ENCODE results near the gene JOSD2.

JOSD2 gene

GRCh38 chr19:50493171-50493570, 17.8 kb downstream of the JOSD2 start:
- DNase-seq = no peak

DNA sequence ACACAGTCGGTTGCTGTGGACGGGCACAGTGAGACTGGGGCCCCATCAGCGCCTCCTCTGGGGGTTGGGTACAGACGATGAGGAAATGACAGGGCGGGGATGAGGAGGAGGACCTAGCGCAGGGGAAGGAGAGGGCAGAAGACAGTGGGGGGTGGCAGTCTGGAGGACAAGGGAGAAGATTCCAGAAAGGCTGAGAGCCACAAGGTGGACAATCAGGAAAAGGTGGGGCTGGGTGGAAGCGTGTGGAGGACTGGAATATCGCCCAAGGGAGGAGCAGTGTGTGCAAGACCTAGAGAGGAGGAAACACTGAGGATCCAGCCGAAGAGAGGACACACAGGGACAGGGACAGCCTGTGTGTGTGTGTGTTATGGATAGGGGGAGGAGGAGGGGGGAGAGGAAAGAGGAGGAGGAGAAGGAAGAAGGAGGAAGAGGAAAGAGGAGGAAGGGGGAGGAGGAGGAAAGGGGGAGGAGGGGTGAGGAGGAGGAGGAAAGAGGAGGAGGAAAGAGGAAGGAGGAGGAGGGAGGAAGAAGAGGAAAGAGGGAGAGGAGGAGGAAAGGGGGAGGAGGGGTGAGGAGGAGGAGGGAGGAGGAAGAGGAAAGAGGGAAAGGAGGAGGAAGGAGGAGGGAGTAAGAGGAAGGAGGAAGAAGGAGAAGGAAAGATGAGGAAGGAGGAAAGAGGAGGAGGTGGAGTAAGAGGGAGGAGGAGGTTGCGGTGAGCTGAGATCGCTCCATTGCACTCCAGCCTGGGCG, 18.5 kb downstream of the JOSD2 start:
- no peak for DNase-seq

DNA sequence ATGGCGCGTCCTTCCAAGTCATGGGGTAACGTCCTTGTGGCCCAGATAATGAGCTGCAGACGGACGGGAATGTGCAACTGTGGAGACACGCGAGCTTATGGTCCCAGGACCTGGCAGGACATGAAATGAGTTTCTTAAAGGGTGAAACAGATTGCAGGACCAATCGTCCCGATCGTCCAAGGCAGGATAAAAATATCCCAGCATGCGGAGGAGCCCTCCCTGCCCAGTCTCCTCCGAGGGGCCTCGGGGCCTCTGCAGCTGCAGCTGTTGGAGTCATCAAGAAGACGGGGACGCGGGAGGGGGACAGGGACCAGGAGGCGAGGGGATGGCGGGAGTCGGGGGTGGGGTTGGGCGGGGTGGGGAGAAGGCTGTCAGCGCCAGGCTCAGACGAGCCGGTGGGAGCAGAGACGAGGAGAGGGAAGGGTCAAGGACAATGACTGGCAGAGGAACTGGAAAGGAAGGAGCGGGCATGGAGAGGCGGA, 20.0 kb downstream of the JOSD2 start:
- DNase-seq = no peak

DNA sequence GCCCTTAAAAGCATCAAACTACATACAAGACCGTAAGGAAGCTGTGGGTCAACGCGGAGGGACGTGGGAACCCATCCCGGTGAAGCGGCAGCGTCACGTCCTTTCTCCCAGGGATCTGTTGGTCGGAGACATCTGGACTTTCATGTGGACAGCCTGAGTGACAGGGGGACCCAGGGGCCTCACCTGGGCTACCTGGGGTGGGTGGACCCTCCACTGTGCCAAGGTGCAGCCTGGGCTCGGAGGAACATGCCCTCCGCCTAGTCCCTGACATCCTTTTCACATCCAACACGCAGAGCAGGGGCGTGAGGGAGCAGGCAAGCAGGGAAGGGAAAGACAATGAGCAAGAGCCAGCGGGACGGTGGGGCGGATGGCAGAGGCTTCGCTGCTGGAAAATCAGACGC, 20.6 kb downstream of the JOSD2 start:
- DNase-seq = no peak

GRCh38 chr19:50489461-50490011, 21.5 kb downstream of the JOSD2 start:
- no peak for DNase-seq

GRCh38 chr19:50488389-50489194, 22.4 kb downstream of the JOSD2 start:
- DNase-seq = no peak

- no peak for DNase-seq
Measured at GRCh38 chr19:50486823-50487515, 24.0 kb downstream of the JOSD2 start.

DNA sequence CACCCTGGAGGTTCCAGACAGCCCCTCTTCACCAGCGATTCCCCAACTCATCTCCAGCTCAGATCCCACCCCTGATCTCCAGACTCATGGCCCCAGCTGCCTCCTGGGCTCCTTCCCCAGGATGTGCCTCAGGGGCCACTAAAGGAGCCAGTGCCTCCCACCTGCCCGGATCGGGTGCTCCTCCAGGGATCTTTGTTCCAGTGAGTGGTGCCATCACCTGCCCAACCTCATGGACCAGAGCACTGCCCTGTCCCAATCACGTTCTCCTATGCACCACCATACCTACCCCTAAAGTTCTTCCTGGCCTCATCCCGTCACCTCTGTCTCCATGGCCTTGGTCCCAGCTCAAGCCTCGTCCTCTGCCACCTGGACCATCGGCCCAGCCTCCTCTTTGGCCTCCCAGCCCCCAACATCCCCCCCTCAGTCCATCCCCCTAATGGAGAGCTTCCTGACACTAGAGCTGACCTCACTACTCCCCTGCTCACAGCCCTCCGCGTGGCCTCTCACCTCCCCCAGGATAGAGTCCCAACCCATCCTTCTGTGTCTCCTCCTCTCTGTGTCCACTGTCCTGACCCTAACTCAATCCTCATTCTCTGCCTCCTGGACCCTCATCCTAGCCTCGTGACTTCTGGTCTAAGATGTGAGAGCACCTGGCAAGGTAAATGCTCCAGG, 25.6 kb downstream of the JOSD2 start:
- DNase-seq = no peak

DNA sequence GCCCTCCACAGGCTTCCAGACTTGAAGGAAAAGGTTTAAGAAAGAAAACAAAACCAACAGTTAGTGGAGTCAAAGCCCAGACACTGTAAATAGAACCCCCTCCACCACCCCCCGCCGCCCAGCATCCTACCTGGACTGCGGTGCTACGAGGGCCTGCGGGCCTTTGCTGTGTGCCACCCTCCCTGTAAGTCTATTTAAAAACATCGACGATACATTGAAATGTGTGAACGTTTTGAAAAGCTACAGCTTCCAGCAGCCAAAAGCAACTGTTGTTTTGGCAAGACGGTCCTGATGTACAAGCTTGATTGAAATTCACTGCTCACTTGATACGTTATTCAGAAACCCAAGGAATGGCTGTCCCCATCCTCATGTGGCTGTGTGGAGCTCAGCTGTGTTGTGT, 28.1 kb downstream of the JOSD2 start:
- no peak for DNase-seq

GRCh38 chr19:50482271-50482855, 28.6 kb downstream of the JOSD2 start:
- DNase-seq = no peak

- DNase-seq = no peak
Measured at GRCh38 chr19:50481351-50482149, 29.4 kb downstream of the JOSD2 start.

GRCh38 chr19:50480281-50481111, 30.5 kb downstream of the JOSD2 start:
- no peak for DNase-seq

DNA sequence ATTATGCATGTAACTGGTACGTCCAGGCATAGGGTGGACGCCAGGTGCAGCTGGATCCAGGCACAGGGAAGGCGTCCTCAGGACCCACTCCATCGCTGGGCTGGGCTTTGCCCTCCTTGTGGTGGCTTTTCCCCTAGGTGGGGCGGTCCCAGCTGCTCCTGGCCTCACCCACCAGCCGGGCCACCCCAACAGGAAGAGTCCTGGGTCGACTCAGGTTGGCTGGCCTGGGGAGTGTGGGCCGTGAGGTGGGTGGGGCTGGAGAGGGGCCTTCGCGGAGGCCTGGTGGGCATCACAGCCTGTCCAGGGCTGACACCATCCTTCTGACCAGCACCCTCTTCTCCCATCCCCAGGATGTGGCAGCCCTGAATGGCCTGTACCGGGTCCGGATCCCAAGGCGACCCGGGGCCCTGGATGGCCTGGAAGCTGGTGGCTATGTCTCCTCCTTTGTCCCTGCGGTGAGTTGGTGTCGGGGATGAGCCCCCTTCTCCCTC, 31.2 kb downstream of the JOSD2 start:
- no peak for DNase-seq

DNA sequence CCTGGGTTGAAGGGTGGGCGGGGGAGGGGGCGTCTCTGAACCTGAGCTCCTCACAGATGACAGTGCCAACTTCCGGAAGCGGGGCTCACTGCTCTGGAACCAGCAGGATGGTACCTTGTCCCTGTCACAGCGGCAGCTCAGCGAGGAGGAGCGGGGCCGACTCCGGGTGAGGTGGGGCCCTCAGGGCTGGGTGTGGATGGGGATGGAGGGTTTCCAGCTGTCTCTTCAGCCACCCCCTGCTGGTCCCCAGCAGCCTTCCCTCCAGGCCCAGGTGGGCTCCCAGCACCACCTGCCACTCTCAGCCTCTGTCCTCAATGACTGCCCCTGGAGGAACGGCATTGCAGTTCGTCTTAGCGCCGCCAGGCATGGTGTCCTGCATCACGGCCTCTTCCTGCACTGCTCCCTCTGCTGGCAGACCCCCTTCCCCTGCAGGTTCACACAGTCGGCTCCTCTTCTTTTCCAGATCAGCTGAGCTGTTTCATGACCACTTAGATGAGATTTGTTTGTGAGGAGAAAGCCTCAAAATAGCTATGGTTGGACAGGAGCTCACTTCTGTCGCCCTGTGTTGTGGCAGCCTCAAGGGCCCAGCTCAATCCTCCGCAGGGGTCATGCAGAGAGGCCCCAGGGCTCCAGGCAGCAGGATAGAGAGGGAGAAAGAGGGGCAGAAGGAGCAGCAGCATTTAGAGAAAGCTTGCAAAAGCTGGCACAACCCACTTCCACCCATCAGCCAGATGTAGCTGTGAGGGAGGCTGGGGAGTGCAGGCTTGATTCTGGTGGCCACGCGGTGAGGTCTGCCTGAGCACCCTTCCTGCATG, 31.9 kb downstream of the JOSD2 start:
- no peak for DNase-seq

GRCh38 chr19:50477751-50478515, 33.1 kb downstream of the JOSD2 start:
- no peak for DNase-seq

DNA sequence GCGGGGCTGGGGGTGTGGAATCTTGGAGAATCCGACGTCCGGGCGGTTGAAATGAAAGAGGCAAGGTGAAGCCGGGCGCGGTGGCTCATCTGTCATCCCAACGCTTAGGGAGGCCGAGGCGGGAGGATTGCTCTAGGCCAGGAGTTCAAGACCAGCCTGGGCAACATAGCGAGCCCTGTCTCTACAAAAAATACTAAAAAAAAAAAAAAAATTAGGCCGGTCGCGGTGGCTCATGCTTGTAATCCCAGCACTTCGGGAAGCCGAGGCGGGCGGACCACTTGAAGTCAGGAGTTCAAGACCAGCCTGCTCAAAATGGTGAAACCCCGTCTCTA, 34.1 kb downstream of the JOSD2 start:
- DNase-seq = no peak

DNA sequence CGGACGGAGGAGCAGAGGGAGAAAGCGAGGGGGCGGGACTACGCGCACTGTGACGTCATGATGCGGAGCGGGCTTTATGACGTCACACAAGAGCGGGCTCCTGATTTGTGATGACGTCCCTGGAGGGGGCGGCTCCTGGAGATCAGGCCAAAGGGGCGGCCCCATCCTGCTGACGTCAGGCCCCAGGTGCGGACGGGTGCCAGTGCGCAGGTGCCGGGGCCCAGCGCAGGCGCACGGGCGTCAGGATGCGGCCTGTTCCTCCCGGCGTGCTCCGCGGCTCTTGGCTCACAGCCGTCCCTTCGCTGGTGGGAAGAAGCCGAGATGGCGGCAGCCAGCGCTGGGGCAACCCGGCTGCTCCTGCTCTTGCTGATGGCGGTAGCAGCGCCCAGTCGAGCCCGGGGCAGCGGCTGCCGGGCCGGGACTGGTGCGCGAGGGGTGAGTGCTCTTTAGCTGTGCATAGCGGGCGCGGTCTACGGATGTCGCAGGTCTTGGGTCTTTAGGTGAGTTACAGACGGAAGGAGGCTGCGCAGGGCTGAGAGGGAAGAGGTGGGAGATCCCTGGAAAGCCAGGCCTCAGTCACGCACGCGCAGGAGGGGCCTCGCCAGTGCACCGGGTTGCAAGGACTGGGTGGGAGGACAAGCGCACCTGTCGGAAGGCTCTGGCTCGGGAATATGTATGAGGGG, 34.6 kb downstream of the JOSD2 start, which contains the start of the genes EMC10 and GARIN5A:
TSS of gene EMC10 (plus strand) at position 284 of the 683 bp plus-strand sequence. CDS start at position 322, 38 bp downstream.
TSS of gene GARIN5A (minus strand) at position 625 of the 683 bp plus-strand sequence. CDS start at position 165, 460 bp downstream.
- DNase-seq = peak; percentile 25

DNA sequence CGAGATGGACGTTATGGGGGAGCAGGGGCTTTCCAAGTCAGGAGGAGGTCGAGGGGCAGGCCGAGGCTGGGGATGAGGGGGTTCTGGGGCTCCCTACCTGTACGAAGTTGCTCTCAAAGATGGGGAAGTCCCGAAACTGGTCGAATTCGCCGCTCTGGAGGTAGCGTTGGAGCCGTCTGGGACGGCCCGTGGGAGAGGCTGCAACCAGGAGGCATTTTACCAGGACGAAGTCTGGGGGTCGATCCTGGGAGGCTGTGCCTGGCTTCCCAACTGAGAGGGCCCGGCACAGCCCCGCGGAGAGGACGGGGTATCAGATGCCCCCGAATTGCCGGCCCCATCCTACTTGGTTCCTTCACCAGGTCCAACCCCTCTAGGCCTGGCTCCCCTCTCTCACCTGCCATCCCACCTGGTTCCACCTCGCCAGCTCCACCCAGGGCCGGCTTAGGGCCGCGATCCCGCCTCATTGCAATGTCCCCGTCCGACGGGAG, 35.2 kb downstream of the JOSD2 start:
- no peak for DNase-seq

Data from GOT3 (cell line).